Ramos (cell line): Measurements from ENCODE around the gene COL4A4.

Experiments used
- in situ Hi-C: fragments of 300-500 bp; cut with MboI; formaldehyde crosslinking; loops from one replicate; pipeline ENCODE4 v1.14.3; 2022; ENCODE audit warnings: low sequenced_read_pairs; ENCODE audit not compliant: unreplicated experiment

Gene COL4A4

DNA sequence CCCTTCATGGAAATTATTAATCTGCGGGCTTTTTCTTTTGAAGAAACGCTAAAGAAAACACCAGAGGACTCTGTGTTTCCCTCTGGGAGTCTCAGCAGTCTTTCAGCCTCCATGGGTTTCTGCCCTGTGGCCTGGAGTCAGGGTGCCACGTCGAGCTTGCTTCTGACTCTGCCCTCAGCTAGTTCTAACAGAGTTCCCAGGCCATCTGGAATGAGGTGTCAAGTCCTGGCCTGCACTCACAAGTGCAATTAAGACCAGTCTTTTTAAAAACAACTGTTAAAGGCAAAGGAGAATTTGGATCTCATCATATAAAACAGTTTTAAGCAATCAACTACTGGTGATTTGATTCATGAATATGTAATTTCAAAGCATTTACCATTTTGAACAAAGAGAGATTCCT is 170.8 kb downstream of the COL4A4 start:
- in situ Hi-C loops: loop anchor here (25.0 kb wide), 1 partner anchor 781 kb away; no protein-coding TSS in a partner anchor

DNA sequence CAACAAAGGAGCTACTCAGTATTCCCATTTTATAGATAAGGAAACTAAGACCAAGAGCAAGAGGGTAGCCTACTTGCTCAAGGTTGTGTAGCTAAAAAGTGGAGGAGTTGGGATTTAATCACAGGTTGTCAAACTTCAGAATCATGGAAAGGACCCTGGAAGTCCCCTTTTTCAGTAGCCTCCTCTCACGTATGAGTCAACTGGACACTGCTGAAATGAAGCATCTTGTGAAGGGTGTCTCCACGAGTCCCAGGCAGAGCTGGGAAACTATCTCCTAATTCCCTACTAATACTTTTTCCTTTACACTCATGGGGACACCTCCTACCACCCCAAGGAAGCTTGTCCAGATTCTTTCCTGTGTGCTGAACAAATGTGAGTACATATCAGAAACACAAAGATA is 172.3 kb downstream of the COL4A4 start:
- in situ Hi-C loops: loop anchor here (25.0 kb wide), 1 partner anchor 779 kb away; no protein-coding TSS in a partner anchor

DNA sequence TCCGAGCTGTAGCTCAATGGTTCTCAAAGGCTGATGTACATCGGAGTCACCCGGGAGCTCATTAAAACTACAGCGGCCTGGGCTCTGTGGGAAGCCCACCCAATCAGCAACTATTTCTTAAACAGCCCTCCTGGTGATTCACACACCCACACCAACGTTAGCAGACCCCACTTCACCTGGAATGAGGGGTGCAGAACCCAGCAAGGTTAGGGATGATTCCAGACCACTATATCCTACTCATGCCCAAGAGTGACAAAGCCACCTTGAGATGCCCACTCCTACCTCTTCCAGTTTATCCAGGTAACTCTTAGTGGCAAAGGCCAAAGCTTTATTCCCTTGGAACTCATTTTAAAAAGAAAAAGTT is 178.4 kb downstream of the COL4A4 start:
- in situ Hi-C loops: loop anchor here (5.0 to 25.0 kb wide), 2 partner anchors 173 to 773 kb away; no protein-coding TSS in a partner anchor

DNA sequence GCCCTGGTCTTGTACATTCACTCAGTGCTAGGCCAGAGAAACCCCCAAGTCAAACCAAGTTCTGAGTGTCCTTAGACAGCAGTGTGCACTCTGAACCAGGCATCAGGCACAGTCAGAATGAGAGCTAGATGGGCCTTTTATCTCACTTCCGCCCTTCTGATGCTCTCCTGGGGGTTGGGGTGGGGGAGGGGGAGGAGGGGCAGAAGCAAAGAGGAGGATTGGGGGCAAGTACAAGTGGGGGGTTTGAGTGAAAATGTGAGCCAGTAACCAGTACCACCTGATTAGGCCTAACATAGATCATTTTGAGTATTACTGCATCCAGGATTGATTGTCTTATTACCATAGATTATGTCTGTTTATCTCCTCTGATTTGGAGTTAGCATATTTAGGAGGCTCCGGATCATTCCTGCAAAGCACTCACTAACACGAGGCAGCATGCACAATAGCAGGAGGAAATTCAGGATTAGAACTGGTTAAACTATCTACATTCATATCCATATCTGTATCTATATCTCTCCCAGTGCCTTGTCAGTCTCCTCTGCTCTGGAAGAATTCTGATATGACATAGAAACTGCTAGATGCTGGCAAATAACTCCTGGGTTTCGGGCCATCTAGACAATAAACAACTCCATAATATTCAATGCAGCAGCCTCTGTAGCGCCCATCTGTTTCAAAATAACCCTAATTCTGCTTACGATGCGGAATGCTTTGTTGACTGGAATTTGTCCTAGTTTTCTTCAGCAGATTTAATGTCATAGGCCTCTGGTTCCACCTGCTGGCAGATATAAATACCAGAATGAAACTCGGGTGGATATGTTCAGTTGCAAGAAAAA is 179.0 kb downstream of the COL4A4 start:
- in situ Hi-C loops: loop anchor here (5.0 to 25.0 kb wide), 2 partner anchors 173 to 773 kb away; no protein-coding TSS in a partner anchor

GRCh38 chr2:226983895-226984749 is 179.9 kb downstream of the COL4A4 start:
- in situ Hi-C loops: loop anchor here (25.0 kb wide), 1 partner anchor 772 kb away; no protein-coding TSS in a partner anchor

- in situ Hi-C loops: loop anchor here (25.0 kb wide), 1 partner anchor 770 kb away; no protein-coding TSS in a partner anchor
These were observed 182.1 kb downstream of the COL4A4 start for GRCh38 chr2:226981791-226982326.

- in situ Hi-C loops: loop anchor here (25.0 kb wide), 1 partner anchor 767 kb away; no protein-coding TSS in a partner anchor
These were observed 185.0 kb downstream of the COL4A4 start for GRCh38 chr2:226979004-226979403.

GRCh38 chr2:226978300-226978699 is 185.7 kb downstream of the COL4A4 start:
- in situ Hi-C loops: loop anchor here (25.0 kb wide), 1 partner anchor 766 kb away; no protein-coding TSS in a partner anchor

DNA sequence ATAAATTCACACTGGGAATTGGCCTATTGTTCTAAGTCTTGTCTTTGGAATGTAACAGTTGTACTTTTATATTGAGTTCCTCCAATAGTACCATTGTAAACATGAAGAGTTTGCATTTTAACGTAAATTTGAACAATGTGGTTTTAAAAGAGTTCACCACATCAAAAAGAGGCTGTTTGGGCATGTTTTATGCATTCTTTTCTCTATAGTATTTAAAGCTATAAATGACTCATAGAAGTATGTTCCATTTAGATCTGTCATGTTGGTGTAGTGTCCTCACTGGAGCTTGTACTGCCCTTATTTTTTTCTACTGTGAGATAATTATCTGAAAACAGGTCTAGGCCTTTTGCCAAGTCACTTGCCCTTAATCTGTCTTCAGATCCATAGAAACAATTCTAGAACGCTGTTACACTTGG is 186.2 kb downstream of the COL4A4 start:
- in situ Hi-C loops: loop anchor here (25.0 kb wide), 1 partner anchor 765 kb away; no protein-coding TSS in a partner anchor

GRCh38 chr2:226973816-226974215 is 190.2 kb downstream of the COL4A4 start:
- in situ Hi-C loops: loop anchor here (5.0 kb wide), 2 partner anchors 72 to 137 kb away; partner anchors contain the start of gene RHBDD1

- in situ Hi-C loops: loop anchor here (5.0 kb wide), 2 partner anchors 69 to 134 kb away; partner anchors contain the start of gene RHBDD1
These were observed 192.2 kb downstream of the COL4A4 start for GRCh38 chr2:226971770-226972169.

- in situ Hi-C loops: loop anchor here (5.0 kb wide), 2 partner anchors 69 to 134 kb away; partner anchors contain the start of gene RHBDD1
These were observed 192.9 kb downstream of the COL4A4 start for GRCh38 chr2:226971084-226971483.

- in situ Hi-C loops: loop anchor here (5.0 kb wide), 2 partner anchors 68 to 133 kb away; partner anchors contain the start of gene RHBDD1
These were observed 193.6 kb downstream of the COL4A4 start for GRCh38 chr2:226970362-226970761.

DNA sequence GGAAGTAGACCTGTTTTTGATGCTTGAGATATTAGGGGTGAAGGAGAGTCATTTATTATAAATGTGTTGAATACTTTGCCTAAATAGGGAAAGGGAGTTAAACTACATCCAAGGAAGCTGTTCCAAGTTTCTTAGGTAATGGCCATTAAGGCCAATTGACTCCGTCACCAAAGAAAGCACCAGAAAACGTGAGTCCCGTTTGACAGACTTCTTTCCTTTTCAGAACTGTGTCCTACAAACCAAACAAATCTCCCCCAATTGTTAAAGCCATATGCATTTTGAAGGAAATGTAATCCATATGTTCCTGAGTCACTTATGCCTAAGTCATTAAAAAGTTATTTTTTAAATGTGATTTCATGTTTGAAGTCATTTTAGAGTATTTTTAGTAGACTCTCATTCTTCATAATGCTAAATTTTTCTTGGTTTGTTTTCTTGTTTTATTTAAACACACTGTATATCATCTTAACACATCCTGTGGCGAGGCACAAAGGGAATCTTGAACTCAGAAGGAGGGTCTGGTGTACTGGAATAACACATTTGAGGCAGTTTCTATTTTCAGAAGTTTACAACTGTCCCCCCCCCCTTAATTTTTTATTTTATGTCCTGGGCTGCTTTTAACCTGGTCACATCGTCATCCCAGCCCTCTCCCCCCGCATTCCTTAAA is 194.5 kb downstream of the COL4A4 start:
- in situ Hi-C loops: loop anchor here (5.0 kb wide), 2 partner anchors 67 to 132 kb away; partner anchors contain the start of gene RHBDD1

DNA sequence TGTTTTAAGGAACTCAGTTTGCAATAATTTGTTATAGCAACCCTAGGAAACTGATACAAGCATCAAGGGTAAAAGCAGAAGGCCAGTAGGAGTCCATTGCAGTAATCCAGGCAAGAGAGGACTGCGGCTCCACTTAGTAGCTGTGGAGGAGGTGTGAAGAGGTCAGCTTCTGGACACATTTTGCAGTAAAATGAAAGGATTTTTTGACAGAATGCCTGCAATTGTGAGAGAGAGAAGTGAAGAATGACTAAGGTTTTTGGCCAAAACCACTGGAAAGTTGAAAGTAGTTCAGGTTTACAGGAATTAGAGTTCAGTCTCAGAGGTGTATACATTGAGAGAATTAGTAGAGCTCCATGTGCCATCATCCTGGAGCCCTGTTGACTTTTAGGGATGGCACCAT is 198.6 kb downstream of the COL4A4 start:
- in situ Hi-C loops: no loop called here

DNA sequence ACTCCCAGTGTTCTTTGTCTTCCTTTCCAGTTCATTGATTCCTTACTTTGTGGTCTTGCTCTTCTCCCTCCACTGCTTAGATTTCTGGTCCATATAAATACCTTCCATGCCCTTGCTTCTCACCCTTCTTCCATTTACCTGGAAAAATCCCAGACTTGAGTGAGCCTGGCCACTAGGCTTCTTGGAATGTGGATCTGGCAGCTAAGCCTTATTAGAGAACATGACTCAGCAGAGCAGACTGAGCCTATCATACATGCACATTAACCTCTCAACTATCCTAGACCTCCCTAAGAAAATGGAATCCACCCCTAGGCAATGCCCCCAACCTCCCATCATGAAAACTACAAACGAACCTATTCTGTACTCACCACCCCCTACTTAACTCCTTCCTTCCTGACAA is 200.5 kb downstream of the COL4A4 start:
- in situ Hi-C loops: no loop called here

DNA sequence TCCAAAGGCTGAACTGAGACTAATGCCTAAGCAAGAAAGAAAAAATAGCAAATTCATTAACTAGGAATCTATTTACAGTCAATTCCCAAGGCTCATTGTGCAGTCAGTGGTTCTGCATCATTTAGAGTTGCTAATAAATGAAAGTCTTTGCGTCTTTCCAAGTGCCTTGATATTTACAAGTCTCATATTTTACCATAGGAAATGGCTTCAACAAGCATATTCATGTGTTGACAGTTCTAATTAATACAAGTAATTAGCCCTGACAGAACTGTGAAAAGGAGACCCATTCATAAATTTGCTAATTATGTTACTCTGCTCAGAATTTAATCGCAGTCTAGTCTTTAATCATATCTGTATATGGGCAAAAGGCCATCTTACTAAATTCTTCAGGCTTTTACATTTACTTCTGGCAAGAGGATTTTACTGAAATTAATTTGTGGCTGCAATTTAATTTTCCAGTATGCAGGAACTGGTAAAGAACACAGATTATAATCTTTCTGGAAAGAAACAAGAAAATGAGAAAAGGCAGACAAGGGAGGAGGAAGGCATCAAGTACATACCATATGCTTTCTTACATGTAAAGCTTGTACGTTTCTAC is 201.7 kb downstream of the COL4A4 start:
- in situ Hi-C loops: no loop called here

DNA sequence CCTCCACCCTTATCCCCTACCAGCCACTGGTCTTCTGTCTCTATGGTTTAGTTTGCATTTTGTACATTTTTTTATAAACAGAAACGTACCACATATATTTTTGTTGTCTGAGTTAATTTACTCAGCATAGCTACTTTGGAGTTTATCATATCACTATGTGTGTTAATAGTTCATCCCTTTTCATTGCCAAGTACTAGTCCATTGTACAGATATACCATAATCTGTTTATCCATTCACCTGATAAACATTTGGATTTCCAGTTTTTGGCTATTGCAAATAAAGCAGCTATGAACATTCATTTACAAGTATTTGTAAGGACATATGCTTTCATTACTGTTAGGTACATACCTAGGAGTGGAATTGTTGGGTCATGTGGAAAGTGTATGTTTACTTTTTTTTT is 204.6 kb downstream of the COL4A4 start:
- in situ Hi-C loops: no loop called here

DNA sequence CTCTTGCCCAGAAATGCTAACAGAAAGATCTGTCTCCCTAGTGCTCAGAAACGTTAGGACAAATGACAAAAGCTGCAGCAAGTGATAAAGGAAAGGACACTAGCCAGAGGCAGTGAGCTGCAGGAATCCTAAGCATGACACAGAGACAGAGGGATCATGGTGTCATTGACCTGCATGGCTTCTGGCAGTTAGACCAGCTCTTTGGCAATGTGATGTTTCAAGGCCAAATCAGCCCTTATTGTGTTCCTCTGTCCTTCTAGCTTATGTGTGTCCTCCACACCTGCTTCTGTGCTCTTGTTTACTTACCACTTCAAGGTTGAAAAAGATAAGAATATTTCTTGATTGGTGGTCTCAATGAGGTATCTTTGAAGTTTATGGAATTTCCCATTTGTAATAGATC is 207.3 kb downstream of the COL4A4 start:
- in situ Hi-C loops: no loop called here
